GM21423 (cell line): ENCODE results near the gene CD8B2.
"Not testable (repeated sequence)": the region's sequence is repeated elsewhere in the genome, so short reads cannot be mapped to it uniquely, and the experiment has no call there.

Experiments
- ATAC-seq: cut with Tn5 transposase; IDR thresholded peaks from one replicate; pipeline ENCODE4 v1.9.1; 2021; ENCODE audit warnings: mild to moderate bottlenecking, moderate library complexity; ENCODE audit not compliant: unreplicated experiment

Gene CD8B2

GRCh38 chr2:106486551-106487385 lies at the start of gene CD8B2:
CD8B2 (plus strand) TSS chr2:106487364; CDS start chr2:106487427, 63 bp downstream.
- not testable (repeated sequence) for ATAC-seq

- ATAC-seq, result not testable (repeated sequence)
Measured at GRCh38 chr2:106461882-106462281, 25.3 kb upstream of the CD8B2 start.

- not testable (repeated sequence) for ATAC-seq
Measured at GRCh38 chr2:106467516-106467915, 19.6 kb upstream of the CD8B2 start.

GRCh38 chr2:106468107-106468506 lies 19.1 kb upstream of the CD8B2 start, which contains the start of gene RGPD3:
RGPD3 (minus strand) TSS chr2:106468413; CDS start chr2:106468288, 125 bp downstream.
- not testable (repeated sequence) for ATAC-seq

- not testable (repeated sequence) for ATAC-seq
Measured at GRCh38 chr2:106470658-106471057, 16.5 kb upstream of the CD8B2 start.

- ATAC-seq, result not testable (repeated sequence)
Measured at GRCh38 chr2:106477647-106478046, 9.5 kb upstream of the CD8B2 start.

GRCh38 chr2:106479563-106479962 lies 7.6 kb upstream of the CD8B2 start:
- not testable (repeated sequence) for ATAC-seq

GRCh38 chr2:106487386-106488191 lies 425 bp downstream of the CD8B2 start:
- ATAC-seq, result not testable (repeated sequence)

GRCh38 chr2:106489701-106490100 lies 2.5 kb downstream of the CD8B2 start:
- not testable (repeated sequence) for ATAC-seq

GRCh38 chr2:106492399-106492798 lies 5.2 kb downstream of the CD8B2 start:
- ATAC-seq, result not testable (repeated sequence)

GRCh38 chr2:106492913-106493312 lies 5.7 kb downstream of the CD8B2 start:
- not testable (repeated sequence) for ATAC-seq

- not testable (repeated sequence) for ATAC-seq
Measured at GRCh38 chr2:106498549-106498948, 11.4 kb downstream of the CD8B2 start.

GRCh38 chr2:106500350-106500749 lies 13.2 kb downstream of the CD8B2 start:
- not testable (repeated sequence) for ATAC-seq

GRCh38 chr2:106502351-106502750 lies 15.2 kb downstream of the CD8B2 start:
- not testable (repeated sequence) for ATAC-seq

GRCh38 chr2:106504192-106504591 lies 17.0 kb downstream of the CD8B2 start:
- ATAC-seq, result not testable (repeated sequence)

- ATAC-seq, result not testable (repeated sequence)
Measured at GRCh38 chr2:106504787-106505186, 17.6 kb downstream of the CD8B2 start.

GRCh38 chr2:106506002-106506687 lies 19.0 kb downstream of the CD8B2 start:
- ATAC-seq, result not testable (repeated sequence)

- ATAC-seq, result not testable (repeated sequence)
Measured at GRCh38 chr2:106508660-106509373, 21.7 kb downstream of the CD8B2 start.

- not testable (repeated sequence) for ATAC-seq
Measured at GRCh38 chr2:106509374-106509770, 22.2 kb downstream of the CD8B2 start.

GRCh38 chr2:106510791-106511190 lies 23.6 kb downstream of the CD8B2 start:
- ATAC-seq, result not testable (repeated sequence)
